ENCODE results near the gene CNTN4. TPM values are rescaled to one million over a fixed set of nuclear protein-coding genes. Genes with fewer than 3 reads are reported as not detected.

The CNTN4 gene
- total RNA-seq, 1 experiment from 2014 or later, result not detected

- DNase-seq (ENCODE audit: low spot score), result no peak
- ChIA-PET POLR2A (no interaction called here), CTCF (no interaction called here)
- peaks cover 75% of the 10 kb centered on the region for H3K36me3 Mint-ChIP-seq
- peaks cover 3% of the 10 kb centered on the region for H3K27me3 Mint-ChIP-seq (ENCODE audit: low read depth)
- H3K4me1 Mint-ChIP-seq, result no peaks in the 10 kb centered on the region
- ATAC-seq, result no peak
- no peak overlapping the region for H3K4me3 Mint-ChIP-seq
- H3K9me3 Mint-ChIP-seq, result peaks cover 87% of the 10 kb centered on the region
- no peak overlapping the region for H3K27ac Mint-ChIP-seq
- no peak for TF ChIP-seq ZBTB43 (CRISPR knock-in tag; IDR thresholded peaks at IDR 0.05)
- TF ChIP-seq PREB (CRISPR knock-in tag; IDR thresholded peaks at IDR 0.05; ENCODE audit: borderline replicate concordance), result no peak
- no peak for TF ChIP-seq ZNF263 (CRISPR knock-in tag; IDR thresholded peaks at IDR 0.05; ENCODE audit: low read depth)
- TF ChIP-seq FOXJ3 (CRISPR knock-in tag; IDR thresholded peaks at IDR 0.05; ENCODE audit: borderline replicate concordance), result no peak
- no peak for TF ChIP-seq SMAD4 (CRISPR knock-in tag; IDR thresholded peaks at IDR 0.05)
- no peak for TF ChIP-seq JUN (CRISPR knock-in tag; IDR thresholded peaks at IDR 0.05)
- TF ChIP-seq TEAD4 (CRISPR knock-in tag; IDR thresholded peaks at IDR 0.05), result no peak
- TF ChIP-seq MYBL2 (CRISPR knock-in tag; IDR thresholded peaks at IDR 0.05), result no peak
- no peak for TF ChIP-seq KAT7 (CRISPR knock-in tag; IDR thresholded peaks at IDR 0.05; ENCODE audit: borderline replicate concordance)
- no peak for TF ChIP-seq ERG (CRISPR knock-in tag; IDR thresholded peaks at IDR 0.05)
- no peak for TF ChIP-seq ZNF532 (CRISPR knock-in tag; IDR thresholded peaks at IDR 0.05; ENCODE audit: borderline replicate concordance)
- no peak for TF ChIP-seq NFE2L1 (CRISPR knock-in tag; IDR thresholded peaks at IDR 0.05)
- no peak for TF ChIP-seq NR2C2 (CRISPR knock-in tag; IDR thresholded peaks at IDR 0.05)
Observed at GRCh38 chr3:2856138-2857133, 757.8 kb downstream of the CNTN4 start.

GRCh38 chr3:2860626-2861025 lies 762.0 kb downstream of the CNTN4 start:
- Mint-ChIP-seq H3K27ac (no peak overlapping the region), H3K27me3 (ENCODE audit: low read depth) (peaks cover 6% of the 10 kb centered on the region), H3K4me1 (no peaks in the 10 kb centered on the region), H3K36me3 (peaks cover 78% of the 10 kb centered on the region), H3K4me3 (no peak overlapping the region), H3K9me3 (peaks cover 89% of the 10 kb centered on the region)
- ChIA-PET CTCF (no interaction called here), POLR2A (no interaction called here)
- DNase-seq (ENCODE audit: low spot score), result no peak
- no peak for ATAC-seq
- no peak for TF ChIP-seq ERG (CRISPR knock-in tag; IDR thresholded peaks at IDR 0.05)
- no peak for TF ChIP-seq ZNF512 (CRISPR knock-in tag; IDR thresholded peaks at IDR 0.05; ENCODE audit: borderline replicate concordance)
- no peak for TF ChIP-seq GTF2I (CRISPR knock-in tag; conservative IDR thresholded peaks at IDR 0.05)
- TF ChIP-seq MYBL2 (CRISPR knock-in tag; IDR thresholded peaks at IDR 0.05), result no peak
- no peak for TF ChIP-seq IRF2 (CRISPR knock-in tag; IDR thresholded peaks at IDR 0.05; ENCODE audit: borderline replicate concordance, low read depth)
- TF ChIP-seq IRF1 (CRISPR knock-in tag; IDR thresholded peaks at IDR 0.05), result no peak
- TF ChIP-seq AR (CRISPR knock-in tag; IDR thresholded peaks at IDR 0.05), result no peak
- no peak for TF ChIP-seq RORB (CRISPR knock-in tag; IDR thresholded peaks at IDR 0.05)
